HG03432 (cell line): ENCODE data around the gene CPM.
"Not testable (repeated sequence)": the region's sequence is repeated elsewhere in the genome, so short reads cannot be mapped to it uniquely, and the experiment has no call there.

Experiments
- ATAC-seq: cut with Tn5 transposase; IDR thresholded peaks from one replicate; pipeline ENCODE4 v1.9.1; 2021; ENCODE audit warnings: mild to moderate bottlenecking, moderate library complexity; ENCODE audit not compliant: unreplicated experiment

CPM gene

DNA sequence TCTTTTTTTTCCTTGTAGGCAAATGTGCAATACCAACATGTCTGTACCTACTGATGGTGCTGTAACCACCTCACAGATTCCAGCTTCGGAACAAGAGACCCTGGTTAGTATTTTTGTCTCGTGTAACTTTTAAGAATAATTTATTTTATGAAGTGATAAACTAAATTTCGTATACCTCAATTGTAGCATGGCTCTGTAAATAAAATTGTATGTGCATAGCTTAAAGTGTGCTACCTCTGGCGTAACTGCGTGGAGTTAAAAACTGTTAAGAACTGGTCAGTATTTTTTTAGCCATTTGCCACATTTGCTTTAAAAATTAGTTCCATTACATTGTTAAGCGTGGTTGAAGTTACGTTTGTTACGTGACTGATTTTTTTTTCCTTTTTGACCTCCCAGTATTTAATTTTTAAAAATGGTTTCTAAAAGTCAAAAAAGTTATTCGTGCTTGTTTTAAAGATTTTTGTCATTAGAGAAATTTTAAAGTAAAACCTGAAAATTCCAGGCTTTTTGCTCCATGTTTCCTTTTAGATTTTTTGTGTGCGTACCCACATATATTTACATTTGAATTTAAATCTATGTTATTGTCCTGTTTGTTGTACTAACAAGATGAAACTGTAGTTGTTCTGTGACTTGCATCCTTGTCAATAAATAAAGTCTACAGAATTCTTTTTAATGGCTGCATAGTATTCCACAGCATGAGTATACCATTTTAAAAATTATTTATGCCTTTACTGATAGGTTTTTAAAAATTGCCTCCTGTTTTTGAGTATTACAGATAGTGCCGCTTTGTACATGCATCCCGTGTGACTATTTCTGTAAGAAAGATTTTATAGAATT is 123.6 kb downstream of the CPM start:
- ATAC-seq: no peak

DNA sequence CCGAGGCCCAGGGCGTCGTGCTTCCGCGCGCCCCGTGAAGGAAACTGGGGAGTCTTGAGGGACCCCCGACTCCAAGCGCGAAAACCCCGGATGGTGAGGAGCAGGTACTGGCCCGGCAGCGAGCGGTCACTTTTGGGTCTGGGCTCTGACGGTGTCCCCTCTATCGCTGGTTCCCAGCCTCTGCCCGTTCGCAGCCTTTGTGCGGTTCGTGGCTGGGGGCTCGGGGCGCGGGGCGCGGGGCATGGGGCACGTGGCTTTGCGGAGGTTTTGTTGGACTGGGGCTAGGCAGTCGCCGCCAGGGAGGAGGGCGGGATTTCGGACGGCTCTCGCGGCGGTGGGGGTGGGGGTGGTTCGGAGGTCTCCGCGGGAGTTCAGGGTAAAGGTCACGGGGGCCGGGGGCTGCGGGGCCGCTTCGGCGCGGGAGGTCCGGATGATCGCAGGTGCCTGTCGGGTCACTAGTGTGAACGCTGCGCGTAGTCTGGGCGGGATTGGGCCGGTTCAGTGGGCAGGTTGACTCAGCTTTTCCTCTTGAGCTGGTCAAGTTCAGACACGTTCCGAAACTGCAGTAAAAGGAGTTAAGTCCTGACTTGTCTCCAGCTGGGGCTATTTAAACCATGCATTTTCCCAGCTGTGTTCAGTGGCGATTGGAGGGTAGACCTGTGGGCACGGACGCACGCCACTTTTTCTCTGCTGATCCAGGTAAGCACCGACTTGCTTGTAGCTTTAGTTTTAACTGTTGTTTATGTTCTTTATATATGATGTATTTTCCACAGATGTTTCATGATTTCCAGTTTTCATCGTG is 124.4 kb downstream of the CPM start:
- ATAC-seq: peak; percentile 58

DNA sequence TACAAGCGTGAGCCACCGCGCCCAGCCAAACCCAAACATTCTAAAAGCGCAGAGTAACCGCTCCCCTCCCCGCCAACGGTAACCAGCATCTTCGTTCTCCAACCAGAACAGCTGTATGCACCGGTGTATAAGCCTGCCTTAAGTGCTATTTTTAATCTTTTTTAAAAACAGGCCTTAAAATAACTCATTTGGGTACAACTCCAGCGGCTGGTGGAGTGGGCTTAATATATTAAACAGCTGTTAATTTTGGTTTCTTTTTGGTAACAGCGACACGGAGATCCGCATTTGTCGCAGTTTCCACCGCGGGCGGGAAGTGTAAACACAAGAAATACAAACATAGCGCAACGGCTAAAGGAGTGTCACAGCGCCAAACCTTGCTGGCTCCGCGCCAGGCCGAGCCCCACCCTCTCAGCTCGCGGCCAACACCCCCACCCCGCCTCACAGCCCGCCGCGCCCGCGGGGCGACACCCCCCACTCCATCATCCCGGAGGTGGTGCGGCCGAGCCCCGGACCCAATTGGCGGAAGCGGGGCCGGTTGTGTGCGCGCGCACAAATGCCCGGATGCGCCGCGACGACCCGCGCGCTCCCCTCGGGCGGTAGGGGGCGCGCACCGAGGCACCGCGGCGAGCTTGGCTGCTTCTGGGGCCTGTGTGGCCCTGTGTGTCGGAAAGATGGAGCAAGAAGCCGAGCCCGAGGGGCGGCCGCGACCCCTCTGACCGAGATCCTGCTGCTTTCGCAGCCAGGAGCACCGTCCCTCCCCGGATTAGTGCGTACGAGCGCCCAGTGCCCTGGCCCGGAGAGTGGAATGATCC is 125.2 kb downstream of the CPM start, which contains the start of gene MDM2:
MDM2 (plus strand) TSS at position 602 of the 812 bp plus-strand sequence. CDS start 301 bp downstream, outside the sequence.
- peak; percentile 77 for ATAC-seq

DNA sequence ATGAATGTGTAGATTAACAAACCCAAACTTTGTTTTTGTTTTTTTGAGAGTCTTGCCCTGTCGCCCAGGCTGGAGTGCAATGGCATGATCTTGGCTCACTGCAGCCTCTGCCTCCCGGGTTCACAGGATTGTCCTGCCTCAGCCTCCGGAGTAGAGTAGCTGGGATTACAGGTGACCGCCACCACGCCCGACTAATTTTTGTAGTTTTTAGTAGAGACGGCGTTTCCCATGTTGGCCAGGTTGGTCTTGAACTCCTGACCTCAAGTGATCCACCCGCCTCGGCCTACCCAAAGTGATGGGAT is 125.7 kb downstream of the CPM start:
- ATAC-seq: not testable (repeated sequence)

DNA sequence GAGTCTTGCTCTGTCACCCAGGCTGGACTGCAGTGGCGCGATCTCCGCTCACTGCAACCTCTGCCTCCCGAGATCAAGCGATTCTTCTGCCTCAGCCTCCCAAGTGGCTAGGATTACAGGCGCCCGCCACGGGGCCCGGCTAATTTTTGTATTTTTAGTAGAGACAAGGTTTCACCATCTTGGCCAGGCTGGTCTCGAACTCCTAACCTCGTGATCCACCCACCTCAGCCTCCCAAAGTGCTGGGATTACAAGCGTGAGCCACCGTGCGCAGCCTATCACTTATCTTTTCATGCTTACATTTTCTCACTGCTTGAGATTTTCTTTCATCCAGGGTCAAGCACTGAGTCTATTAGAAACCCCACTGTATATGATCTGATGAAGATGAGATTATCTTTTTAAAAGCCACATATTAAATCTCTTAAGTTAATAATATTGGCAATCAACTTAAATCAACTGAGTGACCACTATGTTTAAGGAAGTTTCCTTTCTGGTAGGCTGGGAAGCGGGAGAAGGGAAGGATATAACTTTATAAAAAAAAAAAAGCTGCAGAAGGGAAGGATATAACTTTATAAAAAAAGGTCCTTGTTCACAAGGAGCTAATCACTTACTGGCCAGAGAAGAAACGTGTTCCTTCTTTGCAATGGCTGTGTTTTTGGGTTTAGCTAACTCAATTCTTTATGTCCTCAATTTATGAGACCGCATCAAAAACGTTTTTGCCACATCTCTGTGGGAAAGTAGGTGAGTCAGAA is 126.3 kb downstream of the CPM start:
- no peak for ATAC-seq

DNA sequence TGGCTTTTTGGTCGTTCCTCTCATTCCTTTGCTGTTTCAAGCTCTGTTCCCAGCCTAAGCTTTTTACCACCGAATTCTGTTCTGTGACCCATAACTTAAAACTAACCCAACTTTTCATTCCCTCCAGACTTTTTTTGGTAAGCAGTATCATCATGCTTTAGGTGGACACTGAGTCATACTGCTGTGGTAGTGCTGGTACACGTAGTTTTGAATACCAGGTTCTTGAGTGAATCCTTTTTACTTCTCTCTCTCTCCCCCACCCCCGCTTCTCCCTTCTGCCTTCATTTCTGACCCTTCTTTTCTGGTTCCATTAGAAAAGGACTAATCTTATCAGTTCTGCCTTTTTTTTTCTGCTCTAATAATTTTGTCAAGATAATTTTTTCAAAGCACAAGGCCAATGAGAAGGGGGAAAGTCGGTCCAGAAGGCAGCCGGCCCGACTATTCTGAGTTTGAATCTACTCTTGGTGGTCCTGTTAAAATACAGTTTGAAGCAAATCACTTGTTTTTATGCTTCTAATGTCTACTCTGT is 127.3 kb downstream of the CPM start:
- no peak for ATAC-seq

DNA sequence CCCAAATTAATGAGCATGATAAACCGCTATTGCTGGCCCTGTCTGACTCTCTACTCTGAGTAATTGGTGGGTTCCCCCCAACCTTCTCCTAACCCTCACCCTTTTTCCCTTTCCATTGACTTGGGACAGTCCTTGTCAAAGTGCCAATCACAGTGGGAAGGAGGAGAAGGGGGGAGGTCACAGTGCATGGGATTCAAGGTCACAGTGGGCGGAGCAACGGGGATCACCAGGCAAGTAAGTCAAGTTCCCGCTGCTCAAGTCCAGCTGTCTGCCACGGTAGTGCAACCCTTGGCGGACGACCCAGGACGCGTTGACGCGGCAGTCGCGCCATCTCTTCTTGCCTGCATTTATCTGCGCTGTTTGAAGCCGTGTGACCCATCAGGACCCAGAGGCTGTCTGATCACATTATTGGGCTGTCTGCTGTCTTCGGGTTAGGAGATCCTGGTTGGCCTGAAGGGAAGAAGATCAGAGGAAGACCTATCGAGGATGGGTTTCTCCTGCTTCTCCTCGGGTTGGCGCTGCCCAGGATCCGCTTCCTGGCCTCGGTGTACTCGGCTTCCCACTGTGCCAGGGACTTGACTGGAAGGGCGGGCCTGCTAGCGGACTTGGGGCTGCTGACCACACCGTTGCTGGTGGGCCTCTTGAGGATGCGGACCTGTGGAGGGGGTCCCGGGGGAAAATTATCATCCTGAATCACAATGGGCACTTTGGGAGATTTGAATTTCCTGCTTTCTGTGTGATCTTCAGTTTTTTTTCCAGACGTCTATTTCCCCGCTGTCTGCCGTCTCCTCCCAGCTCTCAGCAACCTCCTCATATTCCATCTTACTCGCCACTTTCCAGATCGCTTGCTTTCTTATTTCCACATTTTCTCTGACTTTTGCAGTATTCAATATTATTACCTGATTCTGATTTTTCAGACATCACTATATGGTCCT is 128.0 kb downstream of the CPM start:
- ATAC-seq: no peak

DNA sequence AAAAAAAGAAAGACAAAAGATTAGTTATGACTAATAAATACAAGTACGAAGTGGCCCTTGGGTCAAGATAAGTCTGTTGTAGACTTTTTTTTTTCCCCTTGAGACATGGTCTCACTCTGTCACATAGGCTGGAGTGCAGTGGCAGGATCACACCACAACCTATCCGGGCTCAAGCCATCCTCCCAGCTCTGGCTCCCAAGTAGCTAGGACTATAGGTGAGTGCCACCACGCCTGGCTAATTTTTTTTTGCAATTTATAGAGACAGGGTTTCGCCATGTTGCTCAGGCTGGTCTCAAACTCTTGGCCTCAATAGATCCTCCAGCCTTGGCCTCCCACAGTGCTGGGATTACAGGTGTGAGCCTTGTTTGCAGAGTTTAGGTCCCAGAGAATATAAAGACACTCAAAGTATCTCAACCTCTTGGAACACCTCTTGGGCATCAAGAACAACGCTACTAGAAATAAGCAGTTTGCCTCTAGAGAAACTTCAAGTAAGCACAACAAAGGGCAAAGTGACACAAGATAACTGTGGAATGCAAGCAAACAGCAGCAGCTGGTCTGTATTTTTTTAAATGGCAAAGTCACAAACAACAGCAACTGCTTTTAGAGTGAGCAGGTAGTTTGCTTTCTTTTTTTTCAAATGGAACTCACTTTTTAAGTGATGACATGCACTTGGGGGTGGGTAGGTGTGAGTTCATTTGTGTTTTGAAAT is 128.9 kb downstream of the CPM start:
- ATAC-seq: no peak

DNA sequence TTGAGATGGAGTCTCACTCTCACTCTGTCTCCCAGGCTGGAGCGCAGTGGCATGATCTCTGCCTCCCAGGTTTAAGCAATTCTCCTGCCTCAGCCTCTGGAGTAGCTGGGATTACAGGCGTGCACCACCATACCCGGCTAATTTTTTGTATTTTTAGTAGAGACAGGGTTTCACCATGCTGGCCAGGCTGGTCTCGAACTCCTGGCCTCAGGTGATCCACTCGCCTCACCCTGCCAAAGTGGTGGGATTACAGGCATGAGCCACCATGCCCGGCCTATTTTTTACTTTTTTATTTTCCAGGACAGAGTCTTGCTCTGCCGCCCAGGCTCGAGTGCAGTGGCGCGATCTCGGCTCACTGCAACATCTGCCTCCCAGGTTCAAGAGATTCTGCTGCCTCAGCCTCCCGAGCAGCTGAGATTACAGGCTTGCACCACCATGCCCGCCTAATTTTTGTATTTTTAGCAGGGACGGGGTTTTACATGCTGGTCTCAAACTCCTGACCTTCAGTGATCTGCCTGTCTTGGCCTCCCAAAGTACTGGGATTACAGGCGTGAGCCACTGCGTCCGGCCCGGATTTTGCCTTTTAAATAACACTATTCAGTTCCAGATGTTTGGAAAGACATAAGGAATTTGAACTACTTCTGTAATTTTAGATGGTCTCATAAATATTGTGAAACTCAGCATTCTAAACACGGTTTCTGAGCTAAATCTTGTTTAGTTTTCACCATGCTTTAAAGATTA is 129.9 kb downstream of the CPM start:
- ATAC-seq: not testable (repeated sequence)

DNA sequence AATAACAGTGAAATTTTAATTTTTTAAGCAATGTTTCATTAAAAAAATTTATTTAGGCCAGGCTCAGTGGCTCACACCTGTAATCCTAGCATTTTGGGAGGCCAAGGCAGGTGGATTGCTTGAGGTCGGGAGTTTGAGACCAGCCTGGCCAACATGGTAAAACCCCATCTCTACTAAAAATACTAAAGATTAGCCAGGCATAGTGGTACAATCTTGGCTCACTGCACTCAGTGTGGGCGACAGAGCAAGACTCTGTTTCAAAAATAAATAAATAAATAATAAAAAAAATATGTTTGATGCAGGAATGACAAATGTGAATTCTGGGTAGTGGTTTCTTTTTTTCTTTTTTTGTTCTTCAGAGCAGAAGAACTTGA is 130.6 kb downstream of the CPM start:
- ATAC-seq: peak; percentile 26
